HG02970 (cell line): ENCODE results near the gene RAB5IF.
"Not testable (repeated sequence)": the region's sequence is repeated elsewhere in the genome, so short reads cannot be mapped to it uniquely, and the experiment has no call there.

Source experiments
- ATAC-seq: cut with Tn5 transposase; IDR thresholded peaks from one replicate; pipeline ENCODE4 v1.9.1; 2021; ENCODE audit warnings: mild to moderate bottlenecking, moderate library complexity, moderate number of reproducible peaks; ENCODE audit not compliant: unreplicated experiment, low FRiP score

The RAB5IF gene

GRCh38 chr20:36585410-36586125 is 20.0 kb upstream of the RAB5IF start:
- no peak for ATAC-seq

- ATAC-seq = no peak
Observed at GRCh38 chr20:36587388-36588070, 18.1 kb upstream of the RAB5IF start.

GRCh38 chr20:36591281-36591680 is 14.3 kb upstream of the RAB5IF start:
- no peak for ATAC-seq

GRCh38 chr20:36591854-36592641 is 13.5 kb upstream of the RAB5IF start:
- no peak for ATAC-seq

GRCh38 chr20:36593347-36593929 is 12.1 kb upstream of the RAB5IF start:
- no peak for ATAC-seq

- no peak for ATAC-seq
Observed at GRCh38 chr20:36599912-36600345, 5.7 kb upstream of the RAB5IF start.

GRCh38 chr20:36601540-36601939 is 4.0 kb upstream of the RAB5IF start:
- no peak for ATAC-seq

GRCh38 chr20:36604952-36605398 is 604 bp upstream of the RAB5IF start:
- peak; percentile 24 for ATAC-seq

GRCh38 chr20:36606158-36607066 is 833 bp downstream of the RAB5IF start:
- ATAC-seq = no peak

- no peak for ATAC-seq
Observed at GRCh38 chr20:36607586-36608387, 2.2 kb downstream of the RAB5IF start.

- not testable (repeated sequence) for ATAC-seq
Observed at GRCh38 chr20:36608388-36608728, 2.8 kb downstream of the RAB5IF start.

- no peak for ATAC-seq
Observed at GRCh38 chr20:36611625-36612024, 6.0 kb downstream of the RAB5IF start.

- ATAC-seq = no peak
Observed at GRCh38 chr20:36613974-36614373, 8.4 kb downstream of the RAB5IF start.

GRCh38 chr20:36614781-36615557 is 9.4 kb downstream of the RAB5IF start:
- no peak for ATAC-seq

- no peak for ATAC-seq
Observed at GRCh38 chr20:36620917-36621316, 15.3 kb downstream of the RAB5IF start.

GRCh38 chr20:36623444-36623843 is 17.9 kb downstream of the RAB5IF start:
- no peak for ATAC-seq

- ATAC-seq = no peak
Observed at GRCh38 chr20:36624068-36624943, 18.7 kb downstream of the RAB5IF start.
